GM10847 (cell line): ENCODE measurements around the gene U2AF2.

Experiments used
- POLR2A ChIP-seq: IDR thresholded peaks from 2 replicates; pipeline ENCODE4 v1.6.1; 2011; ENCODE audit not compliant: insufficient read length; ENCODE audit errors: extremely low read depth

Gene U2AF2

DNA sequence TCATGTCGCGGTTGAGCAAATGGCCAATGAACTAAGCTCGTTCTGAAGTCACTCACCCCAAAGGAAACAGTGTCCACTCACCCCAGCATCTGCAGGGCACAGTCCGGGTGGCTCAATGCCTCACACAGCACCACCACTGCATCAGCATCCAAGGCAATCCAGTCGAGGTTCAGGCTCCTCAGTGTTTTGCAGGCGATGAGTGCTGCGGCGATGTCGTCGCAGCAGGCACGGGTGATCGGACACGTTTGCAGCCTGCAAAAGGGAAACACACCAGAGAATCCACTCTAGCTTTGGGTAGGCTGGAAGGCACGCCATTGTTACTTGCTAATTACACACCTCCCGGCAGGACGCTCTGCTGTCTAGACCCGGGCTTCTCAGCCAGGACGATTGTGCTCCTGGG, 56.9 kb downstream of the U2AF2 start:
- no peak for TF ChIP-seq POLR2A

DNA sequence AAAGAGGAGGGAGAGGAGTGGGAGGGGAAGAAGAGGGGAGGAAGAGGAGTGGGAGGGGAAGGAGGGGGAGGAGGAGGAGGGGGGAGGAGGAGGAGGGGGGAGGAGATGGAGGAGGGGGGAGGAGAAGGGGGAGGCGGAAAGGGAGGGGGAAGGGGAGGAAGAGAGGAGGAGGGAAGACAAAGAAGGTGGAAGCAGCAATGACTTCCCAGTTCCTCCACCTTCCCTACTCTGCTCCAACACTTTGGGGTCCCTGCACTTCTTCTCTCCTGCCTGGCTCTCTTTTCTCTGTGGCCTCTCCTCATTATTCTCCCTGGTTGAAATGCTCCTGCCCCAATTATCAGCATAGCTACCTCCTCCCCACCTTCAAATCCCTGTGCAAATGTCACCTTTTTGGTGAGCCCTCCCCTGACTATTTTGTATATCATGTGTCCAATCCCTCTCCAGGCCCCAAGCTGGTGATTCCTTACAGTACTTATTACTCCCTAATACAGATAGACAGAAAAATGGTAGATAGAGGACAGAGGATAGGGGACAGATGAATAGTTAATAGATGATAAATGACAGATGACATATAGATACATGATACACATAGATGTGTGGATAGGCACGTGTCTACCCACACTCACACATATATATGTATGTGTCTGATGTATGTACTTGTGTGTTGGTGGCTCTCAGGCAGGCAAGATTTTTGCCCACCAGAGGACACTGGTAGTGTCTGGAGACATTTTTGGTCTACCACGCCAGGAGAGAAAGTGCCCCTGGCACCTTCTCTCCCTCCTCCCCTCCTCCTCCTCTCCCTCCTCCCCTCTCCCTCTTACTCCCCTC, 58.2 kb downstream of the U2AF2 start:
- TF ChIP-seq POLR2A: no peak

DNA sequence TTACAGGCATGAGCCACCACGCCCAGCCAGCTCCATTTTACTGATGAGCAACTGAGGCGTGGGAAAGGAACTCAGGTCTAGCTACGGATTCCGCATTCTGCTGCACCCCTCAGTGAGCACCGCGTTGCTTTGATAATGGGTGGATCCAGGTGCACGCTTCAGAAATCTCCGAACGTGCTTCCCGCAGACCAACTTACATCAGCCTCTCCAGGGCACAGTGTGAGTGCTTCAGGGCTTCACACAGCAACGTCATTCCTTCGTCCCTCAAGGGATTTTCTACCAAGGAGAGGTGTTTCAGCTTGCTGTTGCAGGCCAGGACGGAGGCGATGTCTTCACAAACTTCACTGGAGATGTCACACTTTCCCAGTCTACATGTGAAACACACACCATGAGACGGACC, 61.7 kb downstream of the U2AF2 start:
- TF ChIP-seq POLR2A: no peak

DNA sequence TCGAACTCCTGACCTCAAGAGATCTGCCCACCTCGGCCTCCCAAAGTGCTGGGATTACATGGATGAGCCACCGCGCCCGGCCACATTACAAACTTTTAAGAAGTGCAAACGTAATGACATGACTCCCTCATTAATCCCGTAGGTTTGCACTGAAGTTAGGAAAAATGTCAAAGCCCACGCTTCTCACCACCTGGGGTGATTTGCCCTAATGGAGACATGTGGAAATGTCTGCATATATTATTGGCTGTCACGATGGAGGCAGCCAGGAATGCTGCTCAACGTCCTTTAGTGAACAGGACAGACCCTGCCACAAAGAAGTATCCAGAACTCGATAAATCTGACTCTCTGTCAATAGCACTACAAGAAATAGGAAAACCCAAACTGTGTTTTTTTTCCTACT, 62.4 kb downstream of the U2AF2 start:
- TF ChIP-seq POLR2A: no peak

DNA sequence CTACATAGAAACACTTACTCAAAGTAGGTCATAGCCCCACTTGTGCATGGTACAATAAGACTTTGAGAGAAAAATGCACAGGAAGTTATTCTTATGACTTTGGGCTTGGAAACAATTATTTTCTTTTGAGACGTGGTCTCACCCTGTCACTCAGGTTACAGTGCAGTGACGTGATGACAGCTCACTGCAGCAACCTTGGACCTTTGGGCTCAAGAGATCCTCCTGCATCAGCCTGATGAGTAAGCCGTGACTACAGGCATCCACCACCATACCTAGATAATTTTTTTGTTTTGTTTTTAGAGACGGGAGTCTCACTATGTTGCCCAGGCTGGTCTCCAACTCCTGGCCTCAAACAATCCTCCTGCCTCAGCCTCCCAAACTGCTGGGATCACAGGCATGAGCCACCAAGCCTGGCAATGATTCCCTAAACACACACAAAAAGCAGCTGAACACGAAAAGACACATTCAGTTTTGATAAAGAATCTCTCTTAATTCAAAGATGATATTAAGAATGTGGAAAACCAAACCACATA, 65.4 kb downstream of the U2AF2 start:
- no peak for TF ChIP-seq POLR2A

DNA sequence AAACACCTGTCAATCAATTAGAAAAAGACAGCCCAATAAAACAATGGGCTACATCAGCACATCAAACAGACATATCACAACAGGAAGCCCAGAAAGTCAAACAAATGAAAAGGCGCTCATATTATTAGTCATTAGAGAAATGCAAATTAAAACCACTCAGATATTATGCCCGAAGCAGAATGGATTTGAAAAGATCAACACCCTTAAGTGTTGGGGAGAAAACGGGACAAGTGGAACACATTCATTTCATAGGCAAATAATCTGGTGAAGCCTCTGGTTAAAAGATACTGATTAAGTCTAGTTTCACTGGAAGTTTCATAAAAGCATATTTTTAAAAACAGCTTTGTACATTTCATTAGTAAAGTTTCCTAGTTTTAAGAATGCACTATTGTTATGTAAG, 66.0 kb downstream of the U2AF2 start:
- no peak for TF ChIP-seq POLR2A

DNA sequence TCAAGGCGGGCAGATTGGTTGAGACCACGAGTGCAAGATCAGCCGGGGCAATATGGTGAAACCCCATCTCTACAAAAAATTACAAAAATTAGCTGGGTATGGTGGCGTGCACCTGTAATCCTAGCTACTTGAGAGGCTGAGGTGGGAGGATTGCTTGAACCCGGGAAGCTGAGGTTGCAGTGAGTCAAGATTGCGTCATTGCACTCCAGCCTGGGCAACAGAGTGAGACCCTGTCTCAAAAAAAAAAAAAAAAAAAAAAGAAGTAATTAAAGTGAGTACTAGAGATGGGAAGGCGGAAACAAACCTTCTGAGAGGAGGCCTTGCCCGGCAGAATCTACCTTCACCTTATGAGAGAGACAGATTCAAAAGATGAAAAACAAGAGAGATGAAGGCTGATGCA, 68.7 kb downstream of the U2AF2 start:
- TF ChIP-seq POLR2A: no peak
